DMS153 treated with DMSO at 0.1 percent for 48 hours (cell line): ENCODE measurements around the gene PROSER3.

Source experiments
- DNase-seq: peaks from one replicate; lab custom pipeline; 2025; ENCODE audit not compliant: unreplicated experiment; lab: John Stamatoyannopoulos, UW

The PROSER3 gene

GRCh38 chr19:35757749-35758608 is at the start of gene PROSER3:
TSS of gene PROSER3 (plus strand) at chr19:35758176. CDS start at chr19:35758216, 40 bp downstream.
- DNase-seq: peak; percentile 97

GRCh38 chr19:35708391-35708790 is 49.6 kb upstream of the PROSER3 start:
- no peak for DNase-seq

- DNase-seq: no peak
Measured at GRCh38 chr19:35710784-35711723, 46.9 kb upstream of the PROSER3 start.

DNA sequence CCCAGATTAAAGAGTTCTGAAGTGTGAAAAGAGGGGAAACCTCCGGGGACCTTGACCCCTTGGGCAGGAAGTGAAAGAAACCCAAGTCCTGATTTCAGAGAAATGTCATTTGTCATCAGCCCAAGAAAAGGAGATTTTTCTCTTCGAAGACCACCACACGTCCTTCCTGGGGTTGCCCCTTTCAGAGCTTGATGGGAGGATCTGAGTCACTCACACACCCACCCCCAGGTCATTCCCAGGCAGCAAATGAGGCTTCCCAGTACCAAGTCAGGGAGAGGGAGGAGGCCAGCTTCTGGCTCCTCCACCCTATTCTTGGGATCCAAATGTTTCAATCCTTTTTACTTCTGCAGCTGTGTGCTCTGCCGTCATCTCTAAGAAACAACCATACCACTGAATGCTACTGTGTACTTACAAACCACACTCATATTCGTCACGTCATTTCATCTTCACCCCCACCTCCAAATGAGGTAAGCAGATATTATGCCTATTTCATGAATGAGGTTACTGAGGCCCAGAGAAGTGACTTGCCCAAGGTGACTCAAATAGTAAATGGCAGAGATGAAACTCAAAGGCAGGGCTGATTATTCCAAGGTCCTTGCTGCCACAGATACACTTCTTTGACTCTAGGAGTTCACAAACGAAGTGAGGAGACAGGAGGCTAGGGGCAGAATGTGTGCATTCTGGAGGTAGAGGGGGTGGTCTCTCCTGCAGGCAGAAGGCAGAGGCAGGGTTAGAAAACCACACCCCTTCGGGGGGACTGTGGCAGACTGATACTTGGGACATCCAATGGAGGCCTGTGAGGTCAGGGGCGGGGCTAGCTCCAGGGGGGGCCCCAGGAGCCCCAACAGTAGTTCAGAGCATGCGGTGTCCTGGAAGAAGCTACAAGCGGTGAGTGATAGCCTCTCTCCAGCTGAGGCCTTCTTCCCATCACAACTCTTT is 45.1 kb upstream of the PROSER3 start:
- DNase-seq: no peak

DNA sequence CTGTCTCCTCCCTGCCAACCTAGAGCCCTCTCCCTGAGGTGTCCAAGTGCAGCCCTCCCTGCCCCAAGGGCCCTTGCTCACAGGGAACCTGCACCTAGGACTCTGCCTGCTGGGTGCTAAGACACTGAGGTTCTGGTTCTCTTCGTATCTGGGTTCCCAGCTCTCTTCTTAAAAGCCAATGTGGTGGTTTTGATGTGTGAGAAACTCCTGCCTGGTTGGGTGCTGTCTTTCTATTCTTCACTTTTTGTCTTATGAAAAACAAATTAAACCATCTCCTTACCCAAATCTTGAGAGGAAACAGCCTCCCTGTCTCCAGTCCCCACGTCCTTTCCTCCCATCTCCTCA is 44.5 kb upstream of the PROSER3 start:
- no peak for DNase-seq

- no peak for DNase-seq
Measured at GRCh38 chr19:35713904-35714495, 44.0 kb upstream of the PROSER3 start.

DNA sequence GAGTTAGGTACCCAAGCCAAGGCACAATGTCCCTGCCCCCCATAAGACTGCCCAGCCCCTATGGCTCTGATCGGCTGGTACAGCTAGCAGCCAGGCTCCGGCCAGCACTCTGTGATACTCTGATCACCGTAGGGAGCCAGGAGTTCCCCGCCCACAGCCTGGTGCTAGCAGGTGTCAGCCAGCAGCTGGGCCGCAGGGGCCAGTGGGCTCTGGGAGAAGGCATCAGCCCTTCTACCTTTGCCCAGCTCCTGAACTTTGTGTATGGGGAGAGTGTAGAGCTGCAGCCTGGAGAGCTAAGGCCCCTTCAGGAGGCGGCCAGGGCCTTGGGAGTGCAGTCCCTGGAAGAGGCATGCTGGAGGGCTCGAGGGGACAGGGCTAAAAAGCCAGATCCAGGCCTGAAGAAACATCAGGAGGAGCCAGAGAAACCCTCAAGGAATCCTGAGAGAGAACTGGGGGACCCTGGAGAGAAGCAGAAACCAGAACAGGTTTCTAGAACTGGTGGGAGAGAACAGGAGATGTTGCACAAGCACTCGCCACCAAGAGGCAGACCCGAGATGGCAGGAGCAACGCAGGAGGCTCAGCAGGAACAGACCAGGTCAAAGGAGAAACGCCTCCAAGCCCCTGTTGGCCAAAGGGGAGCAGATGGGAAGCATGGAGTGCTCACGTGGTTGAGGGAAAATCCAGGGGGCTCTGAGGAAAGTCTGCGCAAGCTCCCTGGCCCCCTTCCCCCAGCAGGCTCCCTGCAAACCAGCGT is 43.2 kb upstream of the PROSER3 start:
- DNase-seq: no peak

DNA sequence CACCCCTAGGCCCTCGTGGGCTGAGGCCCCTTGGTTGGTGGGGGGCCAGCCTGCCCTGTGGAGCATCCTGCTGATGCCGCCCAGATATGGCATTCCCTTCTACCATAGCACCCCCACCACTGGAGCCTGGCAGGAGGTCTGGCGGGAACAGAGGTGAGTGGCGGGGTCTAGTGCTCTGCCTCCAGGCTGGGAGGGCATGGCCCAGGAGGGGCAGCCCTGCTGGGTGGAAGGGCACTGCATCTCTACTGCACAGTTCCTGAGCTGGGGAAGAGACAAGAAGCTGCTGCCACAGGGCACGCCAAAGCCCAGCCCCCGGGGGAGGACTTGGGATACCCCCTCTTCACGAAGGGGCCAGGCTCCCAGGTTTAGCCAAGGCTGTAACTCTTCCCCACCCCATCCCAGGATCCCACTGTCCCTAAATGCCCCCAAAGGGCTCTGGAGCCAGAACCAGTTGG is 42.6 kb upstream of the PROSER3 start:
- DNase-seq: no peak

DNA sequence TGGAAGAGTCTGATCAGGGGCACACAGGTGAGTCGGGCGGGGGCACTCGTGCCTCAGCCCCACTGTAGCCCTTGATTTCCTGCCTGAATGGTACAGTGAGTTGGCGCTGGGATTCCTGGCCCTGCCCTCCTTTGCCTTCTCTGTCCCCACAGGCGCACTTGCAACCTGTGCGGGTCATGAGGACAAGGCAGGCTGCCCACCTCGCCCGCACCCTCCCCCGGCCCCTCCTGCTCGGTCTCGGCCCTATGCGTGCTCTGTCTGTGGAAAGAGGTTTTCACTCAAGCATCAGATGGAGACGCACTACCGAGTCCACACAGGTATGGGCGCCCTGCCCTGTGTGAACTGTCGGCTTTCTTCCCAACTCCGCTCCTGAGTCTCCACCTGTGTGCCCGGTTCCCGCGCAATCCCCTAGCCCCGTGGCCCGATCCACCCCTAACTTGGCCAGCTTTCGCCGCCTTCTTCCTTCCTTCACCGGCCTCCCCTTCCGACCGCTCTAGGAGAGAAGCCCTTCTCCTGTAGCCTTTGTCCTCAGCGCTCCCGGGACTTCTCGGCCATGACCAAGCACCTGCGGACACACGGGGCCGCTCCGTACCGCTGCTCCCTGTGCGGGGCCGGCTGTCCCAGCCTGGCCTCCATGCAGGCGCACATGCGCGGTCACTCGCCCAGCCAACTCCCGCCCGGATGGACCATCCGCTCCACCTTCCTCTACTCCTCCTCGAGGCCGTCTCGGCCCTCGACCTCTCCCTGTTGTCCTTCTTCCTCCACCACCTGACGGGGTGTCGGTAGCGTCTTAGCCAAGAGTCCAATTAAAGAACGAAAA is 41.8 kb upstream of the PROSER3 start:
- no peak for DNase-seq

- peak; percentile 71 for DNase-seq
Measured at GRCh38 chr19:35716801-35717664, 40.9 kb upstream of the PROSER3 start.

- DNase-seq: peak; percentile 90
Measured at GRCh38 chr19:35717665-35718344, 40.2 kb upstream of the PROSER3 start, which contains the start of gene KMT2B. TSS of gene KMT2B (plus strand) at chr19:35718003. CDS start at chr19:35718019, 16 bp downstream.

DNA sequence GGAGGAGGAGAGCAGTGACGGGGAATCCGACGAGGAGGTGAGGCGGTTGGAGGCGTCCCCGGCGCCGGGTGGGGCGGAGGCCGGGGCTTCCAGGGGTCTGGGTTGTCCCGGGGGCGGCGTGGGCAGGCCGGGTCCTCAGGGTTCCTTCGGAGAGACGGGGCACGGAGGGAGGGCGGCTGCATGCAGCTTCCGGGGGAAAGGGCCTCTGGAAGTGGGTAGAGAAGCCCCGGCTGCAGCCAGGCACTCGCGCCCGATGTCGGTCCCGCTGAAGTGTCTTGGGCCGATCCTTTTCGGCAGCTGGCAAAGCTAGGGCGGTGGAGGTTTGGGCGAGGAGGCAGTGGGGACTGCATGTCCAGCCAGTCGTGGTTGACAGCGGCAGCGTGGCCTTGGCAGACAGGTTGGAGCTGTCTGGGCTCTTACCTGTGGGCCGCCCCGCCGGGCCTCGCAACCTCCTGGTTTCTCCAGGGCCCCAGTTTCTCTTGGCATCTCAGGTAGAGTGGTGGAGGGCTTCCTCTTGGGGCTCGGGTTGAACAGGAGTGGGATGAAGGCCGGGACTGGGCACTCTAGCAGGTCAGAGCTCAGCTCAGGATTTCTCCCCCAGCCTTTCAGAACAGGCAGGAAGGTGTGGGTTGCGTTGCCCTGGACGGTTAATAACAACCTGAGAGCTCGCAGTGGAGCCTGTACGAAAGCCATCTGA is 39.5 kb upstream of the PROSER3 start:
- no peak for DNase-seq

DNA sequence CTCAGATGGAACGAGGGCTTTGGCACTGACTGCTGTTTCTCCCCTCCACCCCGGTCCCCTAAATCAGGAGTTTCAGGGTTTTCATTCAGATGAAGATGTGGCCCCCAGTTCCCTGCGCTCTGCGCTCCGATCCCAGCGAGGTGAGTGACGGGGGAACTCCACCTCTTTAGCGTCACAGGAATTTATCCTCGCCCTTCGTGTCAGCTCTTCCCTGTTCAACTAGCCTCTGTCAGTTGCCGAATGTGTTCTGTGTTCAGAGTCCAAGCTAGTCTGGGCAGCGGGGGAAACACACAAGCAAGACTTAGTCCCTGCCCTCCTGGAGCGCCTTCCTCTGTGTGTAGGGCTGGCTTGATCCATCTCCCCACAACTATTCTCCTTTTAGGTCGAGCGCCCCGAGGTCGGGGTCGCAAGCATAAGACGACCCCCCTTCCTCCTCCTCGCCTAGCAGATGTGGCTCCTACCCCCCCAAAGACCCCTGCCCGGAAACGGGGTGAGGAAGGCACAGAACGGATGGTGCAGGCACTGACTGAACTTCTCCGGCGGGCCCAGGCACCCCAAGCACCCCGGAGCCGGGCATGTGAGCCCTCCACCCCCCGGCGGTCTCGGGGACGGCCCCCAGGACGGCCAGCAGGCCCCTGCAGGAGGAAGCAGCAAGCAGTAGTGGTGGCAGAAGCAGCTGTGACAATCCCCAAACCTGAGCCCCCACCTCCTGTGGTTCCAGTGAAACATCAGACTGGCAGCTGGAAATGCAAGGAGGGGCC is 38.4 kb upstream of the PROSER3 start:
- DNase-seq: no peak

GRCh38 chr19:35720163-35720524 is 37.8 kb upstream of the PROSER3 start:
- DNase-seq: no peak

DNA sequence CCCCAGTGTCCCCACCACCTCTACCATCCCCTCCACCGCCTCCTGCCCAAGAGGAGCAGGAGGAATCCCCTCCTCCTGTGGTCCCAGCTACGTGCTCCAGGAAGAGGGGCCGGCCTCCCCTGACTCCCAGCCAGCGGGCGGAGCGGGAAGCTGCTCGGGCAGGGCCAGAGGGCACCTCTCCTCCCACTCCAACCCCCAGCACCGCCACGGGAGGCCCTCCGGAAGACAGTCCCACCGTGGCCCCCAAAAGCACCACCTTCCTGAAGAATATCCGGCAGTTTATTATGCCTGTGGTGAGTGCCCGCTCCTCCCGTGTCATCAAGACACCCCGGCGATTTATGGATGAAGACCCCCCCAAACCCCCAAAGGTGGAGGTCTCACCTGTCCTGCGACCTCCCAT is 37.3 kb upstream of the PROSER3 start:
- DNase-seq: no peak

DNA sequence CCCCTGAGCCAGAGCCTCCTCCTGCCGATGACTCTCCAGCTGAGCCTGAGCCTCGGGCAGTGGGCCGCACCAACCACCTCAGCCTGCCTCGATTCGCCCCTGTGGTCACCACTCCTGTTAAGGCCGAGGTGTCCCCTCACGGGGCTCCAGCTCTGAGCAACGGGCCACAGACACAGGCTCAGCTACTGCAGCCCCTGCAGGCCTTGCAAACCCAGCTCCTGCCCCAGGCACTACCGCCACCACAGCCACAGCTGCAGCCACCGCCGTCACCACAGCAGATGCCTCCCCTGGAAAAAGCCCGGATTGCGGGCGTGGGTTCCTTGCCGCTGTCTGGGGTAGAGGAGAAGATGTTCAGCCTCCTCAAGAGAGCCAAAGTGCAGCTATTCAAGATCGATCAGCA is 36.6 kb upstream of the PROSER3 start:
- no peak for DNase-seq
